NCI-H2081 treated with DMSO at 0.1 percent for 48 hours (cell line): ENCODE measurements around the gene STX12.
"Not testable (repeated sequence)": the region's sequence is repeated elsewhere in the genome, so short reads cannot be mapped to it uniquely, and the experiment has no call there.

Experiments
- DNase-seq: peaks from one replicate; lab custom pipeline; 2025; lab: John Stamatoyannopoulos, UW

The STX12 gene

GRCh38 chr1:27830621-27831440, 57.8 kb downstream of the STX12 start, which contains the start of gene PPP1R8:
TSS of gene PPP1R8 (plus strand) at chr1:27830782. CDS start at chr1:27830836, 54 bp downstream.
- peak; percentile 59 for DNase-seq

DNA sequence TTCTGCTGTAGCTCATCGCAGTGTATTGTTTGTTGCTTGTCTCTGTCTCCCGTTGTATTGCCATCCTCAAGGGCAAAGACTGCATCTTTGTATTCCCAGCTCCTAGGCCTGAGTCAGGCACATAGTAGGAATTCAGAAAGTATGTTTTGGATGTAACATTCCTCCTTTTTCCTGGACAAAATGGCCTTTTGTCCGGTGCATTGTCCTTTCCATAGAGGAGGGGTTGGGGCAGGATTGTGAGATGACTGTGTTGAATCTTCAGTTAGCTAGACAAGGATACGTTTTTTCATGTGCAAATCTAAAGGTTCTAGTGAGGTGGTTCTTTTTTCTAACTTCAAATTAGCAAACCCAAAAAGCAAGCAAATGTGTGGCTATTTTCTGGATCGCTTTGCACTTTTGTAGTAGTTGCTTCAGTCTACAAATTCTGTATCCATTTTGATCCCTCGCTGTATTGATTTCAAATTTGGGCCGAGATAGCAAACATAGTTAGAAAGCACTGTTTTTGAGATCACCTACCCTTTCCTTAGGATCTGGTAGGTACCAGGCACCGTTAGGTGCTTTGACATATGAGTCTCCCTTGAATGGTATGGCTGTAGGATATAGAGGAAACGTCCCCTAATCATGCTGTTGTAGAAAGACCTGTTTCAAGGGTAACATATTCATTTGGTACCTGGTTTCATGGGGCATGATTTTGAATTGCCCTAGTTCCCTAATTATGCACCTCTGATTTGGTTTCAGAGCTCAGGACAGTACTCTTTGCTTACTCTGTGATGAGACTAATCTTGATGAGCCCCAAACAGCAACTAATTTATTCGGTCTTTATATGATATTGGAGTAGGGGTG, 58.8 kb downstream of the STX12 start:
- DNase-seq = no peak

- no peak for DNase-seq
Measured at GRCh38 chr1:27832762-27833161, 59.7 kb downstream of the STX12 start.

GRCh38 chr1:27833470-27833869, 60.5 kb downstream of the STX12 start:
- DNase-seq = no peak

DNA sequence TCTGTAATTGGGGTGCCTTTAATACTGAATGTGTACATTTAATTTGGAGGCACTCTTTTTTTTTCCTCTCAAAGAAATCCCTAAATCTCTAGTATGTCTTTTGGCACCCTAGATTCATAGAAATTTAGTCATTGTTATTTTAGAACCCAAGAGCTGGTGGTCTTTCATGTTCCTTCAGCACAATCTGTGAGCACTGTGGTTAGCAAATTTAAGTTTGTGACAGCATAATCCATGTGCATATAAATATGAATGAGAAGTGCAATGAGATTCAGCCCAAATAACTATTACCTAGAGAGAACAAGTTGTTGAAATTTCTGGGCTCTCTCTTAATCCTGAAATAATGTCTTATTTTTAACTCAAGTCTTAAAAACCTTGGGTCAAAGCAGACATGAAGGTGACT, 62.0 kb downstream of the STX12 start:
- DNase-seq = no peak

DNA sequence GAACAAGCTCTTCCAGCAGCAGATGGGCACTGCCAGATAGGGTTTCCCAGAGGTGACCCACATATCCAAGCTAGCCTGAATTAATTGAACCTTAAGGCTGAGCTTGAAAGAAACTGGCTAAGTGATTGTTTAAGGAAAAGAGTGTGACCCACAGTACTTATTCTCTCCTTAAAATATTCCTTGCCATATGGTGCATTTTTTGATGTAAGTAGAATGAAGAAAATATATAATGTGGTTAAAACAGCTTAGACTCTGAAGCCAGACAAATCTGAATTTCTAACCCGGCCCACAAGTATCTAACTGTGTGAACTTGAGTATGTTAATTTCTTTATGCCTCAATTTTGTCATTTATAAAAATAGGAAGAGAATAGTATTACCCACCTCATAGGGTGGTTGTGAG, 62.5 kb downstream of the STX12 start:
- no peak for DNase-seq

DNA sequence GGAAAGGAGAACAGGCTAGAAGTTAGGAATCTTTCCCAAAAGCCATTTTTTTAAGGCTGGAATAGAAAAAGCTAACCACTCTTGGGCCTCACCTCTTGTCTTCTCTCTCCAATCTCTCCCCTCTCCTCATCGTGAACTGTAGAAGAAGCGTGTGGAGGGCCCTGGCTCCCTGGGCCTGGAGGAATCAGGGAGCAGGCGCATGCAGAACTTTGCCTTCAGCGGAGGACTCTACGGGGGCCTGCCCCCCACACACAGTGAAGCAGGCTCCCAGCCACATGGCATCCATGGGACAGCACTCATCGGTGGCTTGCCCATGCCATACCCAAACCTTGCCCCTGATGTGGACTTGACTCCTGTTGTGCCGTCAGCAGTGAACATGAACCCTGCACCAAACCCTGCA, 76.9 kb downstream of the STX12 start:
- DNase-seq = no peak

DNA sequence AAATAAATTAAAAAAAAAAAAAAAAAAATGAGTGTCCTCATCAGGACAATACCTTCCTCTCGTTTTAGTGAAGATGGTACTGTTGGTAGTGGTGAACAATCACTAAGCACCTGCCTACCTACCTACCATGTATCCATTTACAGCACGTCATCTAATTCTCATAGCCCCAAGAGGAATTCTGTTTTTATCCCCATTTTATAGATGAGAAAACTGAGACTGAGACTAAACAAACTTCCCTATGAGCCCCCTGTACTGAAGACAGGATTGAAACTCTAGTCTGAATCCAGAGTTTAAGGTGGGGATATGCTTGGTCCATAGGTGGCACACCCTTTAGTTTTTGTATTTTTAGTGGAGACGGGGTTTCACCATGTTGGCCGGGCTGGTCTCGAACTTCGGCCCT, 82.1 kb downstream of the STX12 start:
- no peak for DNase-seq

GRCh38 chr1:27856561-27857343, 83.7 kb downstream of the STX12 start:
- no peak for DNase-seq

- DNase-seq = not testable (repeated sequence)
Measured at GRCh38 chr1:27857552-27857951, 84.5 kb downstream of the STX12 start.

DNA sequence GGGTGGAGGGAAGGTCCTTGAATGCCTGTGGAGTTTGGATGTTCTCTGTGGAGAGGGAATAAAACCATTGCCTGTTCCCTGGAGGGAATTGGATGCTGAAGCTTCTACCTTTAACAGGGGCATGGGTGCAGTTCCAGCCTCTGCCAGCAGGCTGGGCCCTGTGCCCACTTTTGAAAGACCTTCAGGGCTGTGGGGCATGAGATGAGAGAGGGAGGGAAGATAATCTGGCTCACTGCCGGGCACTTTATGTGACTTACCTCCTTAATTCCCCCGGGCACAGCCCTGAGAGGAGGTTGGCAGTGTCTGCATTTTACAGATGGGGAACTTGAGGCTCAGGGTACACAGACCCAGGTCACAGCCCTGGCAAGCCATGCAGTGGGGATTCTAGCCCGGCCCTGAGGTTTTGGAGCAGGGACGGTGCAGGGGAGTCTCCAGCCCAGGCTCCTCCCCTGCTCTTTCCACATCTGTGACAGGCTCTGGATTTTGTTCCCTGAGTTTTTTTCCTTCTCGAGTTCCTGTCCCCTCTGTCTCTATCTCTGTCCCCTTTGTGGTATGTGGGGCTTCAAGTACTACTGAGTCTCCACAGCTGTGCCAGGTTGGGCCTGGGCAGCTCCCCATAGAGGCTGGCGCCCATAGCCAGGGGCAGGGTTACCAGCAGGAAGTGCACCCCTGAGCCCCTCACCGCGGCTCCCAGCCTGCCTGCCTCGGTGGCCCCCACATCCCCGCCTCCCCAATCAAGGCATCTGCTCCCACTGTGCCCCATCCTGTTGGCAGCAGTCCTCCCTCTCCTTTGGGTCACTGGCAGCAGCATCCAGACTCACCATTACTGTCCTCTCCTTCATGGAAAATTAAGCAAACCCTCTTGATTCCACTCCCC, 85.3 kb downstream of the STX12 start:
- peak; percentile 34 for DNase-seq

- no peak for DNase-seq
Measured at GRCh38 chr1:27858949-27859576, 86.0 kb downstream of the STX12 start.

- no peak for DNase-seq
Measured at GRCh38 chr1:27861436-27861835, 88.4 kb downstream of the STX12 start.

DNA sequence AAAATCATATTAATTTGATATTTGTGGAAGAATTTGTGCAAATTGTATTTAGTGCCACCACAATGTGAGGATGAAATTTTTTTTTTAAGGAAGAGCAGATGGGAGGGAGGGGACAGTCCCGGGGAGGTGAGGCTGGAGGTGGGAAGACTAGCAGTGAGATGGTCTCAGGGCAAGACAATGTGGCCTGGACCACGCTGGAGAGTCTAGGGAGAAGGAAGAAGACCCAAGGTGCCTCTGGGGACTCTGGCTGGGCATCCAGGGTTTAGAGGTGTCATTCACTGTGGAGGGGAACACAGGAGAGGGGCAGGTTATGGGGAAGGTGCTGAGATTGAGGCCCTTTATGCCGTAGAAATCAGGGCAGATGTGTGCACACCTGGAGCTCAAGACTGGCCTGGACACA, 89.0 kb downstream of the STX12 start:
- DNase-seq = no peak

- DNase-seq = no peak
Measured at GRCh38 chr1:27862671-27863537, 89.9 kb downstream of the STX12 start.

DNA sequence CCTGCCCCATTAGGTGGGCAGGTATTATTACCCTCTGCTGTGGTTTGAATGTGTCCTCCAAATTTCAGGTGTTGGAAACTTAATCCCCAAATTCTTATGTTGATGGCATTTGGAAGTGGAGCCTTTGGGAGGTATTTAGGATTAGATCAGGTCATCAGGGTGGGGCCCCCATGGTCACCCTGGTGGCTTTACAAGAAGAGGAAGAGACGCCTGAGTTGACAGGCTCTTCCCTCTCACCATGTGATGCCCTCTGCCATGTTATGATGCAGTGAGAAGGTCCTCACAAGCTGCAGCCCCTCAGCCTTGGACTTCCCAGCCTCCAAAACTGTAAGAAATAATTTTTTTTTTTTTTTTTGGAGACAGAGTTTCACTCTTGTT, 90.5 kb downstream of the STX12 start:
- DNase-seq = no peak

- DNase-seq = no peak
Measured at GRCh38 chr1:27864264-27864895, 91.4 kb downstream of the STX12 start.

DNA sequence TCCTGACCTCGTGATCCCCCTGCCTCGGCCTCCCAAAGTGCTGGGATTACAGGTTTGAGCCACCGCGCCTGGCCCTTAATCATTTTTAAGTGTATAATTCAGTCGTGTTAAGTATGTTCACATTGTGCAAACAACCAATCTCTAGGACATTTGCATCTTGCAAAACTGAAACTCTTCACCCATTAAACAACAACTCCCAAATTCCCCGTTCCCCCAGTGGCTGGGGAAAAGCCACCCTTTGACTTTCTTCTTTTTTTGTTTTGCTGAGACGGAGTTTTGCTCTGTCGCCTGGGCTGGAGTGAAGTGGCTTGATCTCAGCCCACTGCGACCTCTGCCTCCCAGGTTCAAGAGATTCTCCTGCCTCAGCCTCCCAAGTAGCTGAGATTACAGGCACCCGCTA, 92.8 kb downstream of the STX12 start:
- no peak for DNase-seq

GRCh38 chr1:27868556-27868931, 95.5 kb downstream of the STX12 start:
- no peak for DNase-seq
